Skeletal muscle satellite cell (primary cell): Measurements from ENCODE around the gene CDKN2AIP.

Experiments used
- H3K27me3 ChIP-seq: 2 replicates; pipeline ENCODE4 v1.7.0; 2013; ENCODE audit warnings: low read length; ENCODE audit not compliant: control insufficient read depth, insufficient read depth
- H3K36me3 ChIP-seq: 2 replicates; pipeline ENCODE4 v1.7.0; 2013; ENCODE audit warnings: mild to moderate bottlenecking, control low read depth, low read length; ENCODE audit not compliant: insufficient read depth
- H3K4me1 ChIP-seq: 2 replicates; pipeline ENCODE4 v1.7.0; 2013; ENCODE audit warnings: low read length; ENCODE audit not compliant: control insufficient read depth, insufficient read depth
- H3K4me2 ChIP-seq: 2 replicates; pipeline ENCODE4 v1.7.0; 2013; ENCODE audit warnings: mild to moderate bottlenecking, low read length
- H3K4me3 ChIP-seq: 2 replicates; pipeline ENCODE4 v1.7.0; 2013; ENCODE audit warnings: low read length
- H3K9ac ChIP-seq: 2 replicates; pipeline ENCODE4 v1.7.0; 2013; ENCODE audit warnings: mild to moderate bottlenecking, low read depth, low read length, moderate library complexity
- H3K9me3 ChIP-seq: replicated peaks from 2 replicates; pipeline ENCODE4 v1.7.0; 2013; ENCODE audit warnings: mild to moderate bottlenecking, control low read depth, low read length

The CDKN2AIP gene

GRCh38 chr4:183435803-183436202, 8.6 kb upstream of the CDKN2AIP start:
- no peak overlapping the region for H3K4me2 ChIP-seq

GRCh38 chr4:183436417-183436816, 8.0 kb upstream of the CDKN2AIP start:
- no peaks in the 10 kb centered on the region for H3K27me3 ChIP-seq
- no peak overlapping the region for H3K4me2 ChIP-seq
- H3K4me1 ChIP-seq: peaks cover 5% of the 10 kb centered on the region
- H3K9ac ChIP-seq: no peak overlapping the region
- H3K9me3 ChIP-seq: no peaks in the 10 kb centered on the region
- H3K36me3 ChIP-seq: no peaks in the 10 kb centered on the region
- H3K4me3 ChIP-seq: no peak overlapping the region

More at GRCh38 chr4:183435803-183436202, 8.6 kb upstream of the CDKN2AIP start:
- Histone ChIP-seq H3K9ac (no peak overlapping the region), H3K4me1 (peaks cover 5% of the 10 kb centered on the region), H3K9me3 (no peaks in the 10 kb centered on the region), H3K36me3 (no peaks in the 10 kb centered on the region), H3K27me3 (no peaks in the 10 kb centered on the region), H3K4me3 (no peak overlapping the region)

GRCh38 chr4:183437452-183437851, 7.0 kb upstream of the CDKN2AIP start:
- Histone ChIP-seq H3K27me3 (no peaks in the 10 kb centered on the region), H3K9ac (no peak overlapping the region), H3K9me3 (no peaks in the 10 kb centered on the region)

GRCh38 chr4:183438458-183439113, 5.8 kb upstream of the CDKN2AIP start:
- Histone ChIP-seq H3K4me1 (peaks cover 12% of the 10 kb centered on the region), H3K36me3 (no peaks in the 10 kb centered on the region), H3K4me2 (peak overlapping the region; percentile 66), H3K9me3 (no peaks in the 10 kb centered on the region), H3K4me3 (no peak overlapping the region), H3K27me3 (no peaks in the 10 kb centered on the region), H3K9ac (no peak overlapping the region)

More at GRCh38 chr4:183437452-183437851, 7.0 kb upstream of the CDKN2AIP start:
- Histone ChIP-seq H3K4me3 (no peak overlapping the region), H3K36me3 (no peaks in the 10 kb centered on the region), H3K4me1 (peaks cover 5% of the 10 kb centered on the region), H3K4me2 (no peak overlapping the region)

GRCh38 chr4:183441276-183441675, 3.2 kb upstream of the CDKN2AIP start:
- Histone ChIP-seq H3K4me3 (no peak overlapping the region), H3K4me1 (peaks cover 20% of the 10 kb centered on the region), H3K36me3 (peaks cover 6% of the 10 kb centered on the region), H3K4me2 (no peak overlapping the region), H3K27me3 (no peaks in the 10 kb centered on the region), H3K9me3 (no peaks in the 10 kb centered on the region), H3K9ac (no peak overlapping the region)

GRCh38 chr4:183443655-183444213, 702 bp upstream of the CDKN2AIP start:
- H3K36me3 ChIP-seq: peaks cover 31% of the 10 kb centered on the region
- H3K27me3 ChIP-seq: no peaks in the 10 kb centered on the region
- H3K4me3 ChIP-seq: peak overlapping the region; percentile 97
- peaks cover 38% of the 10 kb centered on the region for H3K4me1 ChIP-seq
- peak overlapping the region; percentile 85 for H3K4me2 ChIP-seq
- peak overlapping the region; percentile 86 for H3K9ac ChIP-seq
- H3K9me3 ChIP-seq: no peaks in the 10 kb centered on the region

- H3K36me3 ChIP-seq: peaks cover 36% of the 10 kb centered on the region
- H3K9ac ChIP-seq: peak overlapping the region; percentile 86
- H3K4me3 ChIP-seq: peak overlapping the region; percentile 97
- no peaks in the 10 kb centered on the region for H3K9me3 ChIP-seq
- H3K4me2 ChIP-seq: peak overlapping the region; percentile 85
- H3K27me3 ChIP-seq: no peaks in the 10 kb centered on the region
- peaks cover 47% of the 10 kb centered on the region for H3K4me1 ChIP-seq
These were observed 627 bp downstream of the CDKN2AIP start for GRCh38 chr4:183445097-183445428.

GRCh38 chr4:183447646-183448045, 3.2 kb downstream of the CDKN2AIP start:
- H3K36me3 ChIP-seq: peaks cover 38% of the 10 kb centered on the region
- no peaks in the 10 kb centered on the region for H3K9me3 ChIP-seq
- no peak overlapping the region for H3K9ac ChIP-seq
- no peak overlapping the region for H3K4me2 ChIP-seq
- no peaks in the 10 kb centered on the region for H3K27me3 ChIP-seq
- peaks cover 47% of the 10 kb centered on the region for H3K4me1 ChIP-seq
- H3K4me3 ChIP-seq: no peak overlapping the region

GRCh38 chr4:183448436-183448835, 4.0 kb downstream of the CDKN2AIP start:
- H3K4me2 ChIP-seq: peak overlapping the region; percentile 36
- H3K9me3 ChIP-seq: no peaks in the 10 kb centered on the region
- H3K9ac ChIP-seq: no peak overlapping the region
- no peaks in the 10 kb centered on the region for H3K27me3 ChIP-seq
- H3K4me1 ChIP-seq: peaks cover 43% of the 10 kb centered on the region
- peaks cover 38% of the 10 kb centered on the region for H3K36me3 ChIP-seq
- no peak overlapping the region for H3K4me3 ChIP-seq

GRCh38 chr4:183449193-183449882, 4.9 kb downstream of the CDKN2AIP start:
- Histone ChIP-seq H3K36me3 (peaks cover 38% of the 10 kb centered on the region), H3K9me3 (no peaks in the 10 kb centered on the region), H3K27me3 (no peaks in the 10 kb centered on the region), H3K4me3 (no peak overlapping the region), H3K4me2 (peak overlapping the region; percentile 36), H3K4me1 (peaks cover 41% of the 10 kb centered on the region), H3K9ac (peak overlapping the region; percentile 2)

GRCh38 chr4:183450108-183450507, 5.7 kb downstream of the CDKN2AIP start:
- Histone ChIP-seq H3K36me3 (peaks cover 38% of the 10 kb centered on the region), H3K4me1 (peaks cover 41% of the 10 kb centered on the region), H3K9ac (no peak overlapping the region), H3K4me2 (no peak overlapping the region), H3K27me3 (no peaks in the 10 kb centered on the region), H3K4me3 (no peak overlapping the region), H3K9me3 (no peaks in the 10 kb centered on the region)
